B cell (primary cell): ENCODE measurements around the gene PINK1. TPM values are rescaled to one million over a fixed set of nuclear protein-coding genes. Genes with fewer than 3 reads are reported as not detected.

Experiments used
- ATAC-seq: fragments of 200-7000 bp; cut with Tn5 transposase; one replicate; pipeline ENCODE4 v1.10.0; 2021; ENCODE audit warnings: low read depth, mild to moderate bottlenecking, moderate number of reproducible peaks, moderate library complexity
- CTCF ChIA-PET: fragments of 350-600 bp; sonication (Branson Sonifier 250); formaldehyde crosslinking; loops from one replicate; lab custom pipeline; 2021; ENCODE audit warnings: antibody characterized with exemption, inconsistent platforms; lab: Charles Lee
- POLR2A ChIA-PET: fragments of 350-600 bp; sonication (Branson Sonifier 250); formaldehyde crosslinking; loops from one replicate; lab custom pipeline; 2021; ENCODE audit warnings: antibody characterized with exemption; lab: Charles Lee
- DNase-seq: peaks from one replicate; pipeline ENCODE4 v3.0.0; 2013
- H2AFZ ChIP-seq: 2 replicates; pipeline ENCODE4 v1.6.1; 2012; ENCODE audit warnings: mild to moderate bottlenecking, low read depth, low read length; ENCODE audit not compliant: insufficient read depth, poor library complexity, severe bottlenecking
- H3K27ac ChIP-seq, 2 donors: 1 replicate in 1 of 2; 2 replicates in 1 of 2; pipeline ENCODE4 v1.5.1; 2012 to 2013; ENCODE audit warnings: low read length in 2 of 2, mild to moderate bottlenecking in 2 of 2, moderate library complexity in 1 of 2
- H3K27me3 ChIP-seq, 4 experiments: fragments of 200-600 bp in 1 of 4; sonication (generic) in 1 of 4; replicated peaks in 1 of 4; 1 replicate in 2 of 4; 2 replicates in 2 of 4; pipeline versions ENCODE4 v1.6.1 to v1.7.0; 2013 to 2016; ENCODE audit warnings: low read length in 3 of 4, mild to moderate bottlenecking in 2 of 4, mixed read lengths in 1 of 4, moderate library complexity in 1 of 4; ENCODE audit not compliant: insufficient read depth in 4 of 4, control insufficient read depth in 3 of 4; ENCODE audit errors: control extremely low read depth in 1 of 4
- H3K36me3 ChIP-seq, 2 experiments: replicated peaks in 1 of 2; 1 replicate in 1 of 2; 2 replicates in 1 of 2; pipeline versions ENCODE4 v1.6.1 to v1.7.1; 2013; ENCODE audit warnings: low read length in 1 of 2; ENCODE audit not compliant: insufficient read depth in 2 of 2, control insufficient read depth in 1 of 2; ENCODE audit errors: control extremely low read depth in 1 of 2, extremely low read depth in 1 of 2
- H3K4me1 ChIP-seq, 2 donors: fragments of 200-600 bp in 1 of 2; sonication (generic) in 1 of 2; 1 replicate in 1 of 2; 2 replicates in 1 of 2; pipeline versions ENCODE4 v1.5.1 to v1.6.1; 2013 to 2017; ENCODE audit warnings: low read length in 2 of 2; ENCODE audit not compliant: control insufficient read depth in 2 of 2, insufficient read depth in 2 of 2
- H3K4me2 ChIP-seq: replicated peaks from 2 replicates; pipeline ENCODE3; 2012; ENCODE audit warnings: mild to moderate bottlenecking, low read depth, low read length; ENCODE audit not compliant: poor library complexity, severe bottlenecking
- H3K4me3 ChIP-seq, 5 experiments: fragments of 200-600 bp in 1 of 5; sonication (generic) in 1 of 5; 1 replicate in 3 of 5; 2 replicates in 2 of 5; pipeline versions ENCODE4 v1.5.1 to v1.7.0; 2011 to 2016; ENCODE audit warnings: low read length in 4 of 5, mild to moderate bottlenecking in 4 of 5, low read depth in 2 of 5, control low read depth in 1 of 5, moderate library complexity in 1 of 5; ENCODE audit not compliant: insufficient read depth in 1 of 5; ENCODE audit errors: control extremely low read depth in 1 of 5, extremely low read depth in 1 of 5
- H3K79me2 ChIP-seq: fragments of 200-600 bp; sonication (generic); one replicate; pipeline ENCODE4 v1.6.0; 2016; ENCODE audit warnings: low read length; ENCODE audit not compliant: control insufficient read depth, insufficient read depth
- H3K9ac ChIP-seq: fragments of 200-600 bp; sonication (generic); 2 replicates; pipeline ENCODE4 v1.6.1; 2017; ENCODE audit warnings: mild to moderate bottlenecking, low read length, moderate library complexity
- H3K9me3 ChIP-seq, 3 donors: one replicate each; pipeline versions ENCODE4 v1.6.1 to v1.7.1; 2013; ENCODE audit warnings: low read length in 2 of 3; ENCODE audit not compliant: control insufficient read depth in 2 of 3, insufficient read depth in 1 of 3; ENCODE audit errors: control extremely low read depth in 1 of 3
- H4K20me1 ChIP-seq: 2 replicates; pipeline ENCODE4 v1.6.0; 2012; ENCODE audit warnings: mild to moderate bottlenecking, low read length; ENCODE audit not compliant: insufficient read depth, control insufficient read depth, poor library complexity, severe bottlenecking
- H3K27ac Mint-ChIP-seq: one replicate; pipeline ENCODE4 v1.8.0; 2021; ENCODE audit warnings: mixed read lengths
- H3K27me3 Mint-ChIP-seq: one replicate; pipeline ENCODE4 v1.8.0; 2021; ENCODE audit warnings: mixed read lengths
- H3K4me1 Mint-ChIP-seq: one replicate; pipeline ENCODE4 v1.8.0; 2021; ENCODE audit warnings: mixed read lengths
- H3K4me3 Mint-ChIP-seq: one replicate; pipeline ENCODE4 v1.8.0; 2021; ENCODE audit warnings: mixed read lengths
- H3K9me3 Mint-ChIP-seq: one replicate; pipeline ENCODE4 v1.8.0; 2022; ENCODE audit warnings: mixed read lengths; ENCODE audit not compliant: insufficient read depth
- EZH2 ChIP-seq: IDR thresholded peaks from 2 replicates; pipeline ENCODE4 v1.6.1; 2012; ENCODE audit warnings: borderline replicate concordance, low read depth, mild to moderate bottlenecking, moderate library complexity, low read length; ENCODE audit not compliant: insufficient read depth, poor library complexity, severe bottlenecking
- WGBS: methylation state at CpG from one replicate; pipeline ENCODE4 v1.1.5; 2013; ENCODE audit warnings: missing lambda C conversion rate; ENCODE audit not compliant: insufficient coverage; 5-methylcytosine and 5-hydroxymethylcytosine counted together
- intact Hi-C: fragments of 100-400 bp; cut with micrococcal nuclease; formaldehyde crosslinking; loops from one replicate; pipeline ENCODE4 v1.10.0; 2022
- polyA plus RNA-seq: library from polyadenylated mRNA; depleted of rRNA; stranded (reverse); fragments of >200 nt; gene quantifications from 2 replicates; pipeline ENCODE4 v1.2.3, GENCODE V29; 2012
- total RNA-seq, 2 donors: library from RNA; stranded (reverse); fragments of 120-200 nt in 1 of 2; gene quantifications; 1 replicate in 1 of 2; 2 replicates in 1 of 2; pipeline versions ENCODE4 v1.2.3 to v1.2.4, GENCODE V29; 2013 to 2022
- TF ChIP-seq, protein P1 (sequence below): fragments of 200-600 bp; IDR thresholded peaks from one replicate; pipeline ENCODE4 v1.8.0; 2022; ENCODE audit warnings: antibody characterized with exemption, mild to moderate bottlenecking

PINK1 gene
- total and polyA plus RNA-seq, 2 donors (not counting 1 experiment from before 2014, with no cell fraction given), result 5.8 to 14.3 TPM

DNA sequence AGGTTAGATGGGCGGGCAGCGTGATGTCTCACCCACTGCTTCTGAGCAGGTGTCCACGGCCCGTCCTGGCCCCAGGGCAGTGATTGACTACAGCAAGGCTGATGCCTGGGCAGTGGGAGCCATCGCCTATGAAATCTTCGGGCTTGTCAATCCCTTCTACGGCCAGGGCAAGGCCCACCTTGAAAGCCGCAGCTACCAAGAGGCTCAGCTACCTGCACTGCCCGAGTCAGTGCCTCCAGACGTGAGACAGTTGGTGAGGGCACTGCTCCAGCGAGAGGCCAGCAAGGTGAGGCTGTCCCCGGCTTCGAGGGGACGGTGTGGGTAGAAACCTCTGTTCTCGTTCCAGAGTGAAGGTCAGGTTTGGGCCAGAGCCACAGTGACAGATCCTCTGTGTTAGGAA lies 15.7 kb downstream of the PINK1 start:
- Histone ChIP-seq H3K9me3 (no peaks in the 10 kb centered on the region), H3K4me2 (no peak overlapping the region), H3K27me3 (no peaks in the 10 kb centered on the region), H3K4me1 (no peaks in the 10 kb centered on the region), H3K79me2 (no peaks in the 10 kb centered on the region), H2AFZ (no peak overlapping the region), H3K36me3 (peaks cover 7 to 63% of the 10 kb centered on the region in 2 experiments), H3K27ac (no peak overlapping the region), H4K20me1 (no peaks in the 10 kb centered on the region), H3K9ac (no peak overlapping the region), H3K4me3 (no peak overlapping the region)
- POLR2A ChIA-PET, result no interaction called here
- no peak for DNase-seq
- H3K27ac Mint-ChIP-seq, result no peak overlapping the region
- no peaks in the 10 kb centered on the region for H3K4me1 Mint-ChIP-seq
- H3K4me3 Mint-ChIP-seq, result no peak overlapping the region
- no peaks in the 10 kb centered on the region for H3K9me3 Mint-ChIP-seq
- no peaks in the 10 kb centered on the region for H3K27me3 Mint-ChIP-seq
- TF ChIP-seq, protein P1, sequence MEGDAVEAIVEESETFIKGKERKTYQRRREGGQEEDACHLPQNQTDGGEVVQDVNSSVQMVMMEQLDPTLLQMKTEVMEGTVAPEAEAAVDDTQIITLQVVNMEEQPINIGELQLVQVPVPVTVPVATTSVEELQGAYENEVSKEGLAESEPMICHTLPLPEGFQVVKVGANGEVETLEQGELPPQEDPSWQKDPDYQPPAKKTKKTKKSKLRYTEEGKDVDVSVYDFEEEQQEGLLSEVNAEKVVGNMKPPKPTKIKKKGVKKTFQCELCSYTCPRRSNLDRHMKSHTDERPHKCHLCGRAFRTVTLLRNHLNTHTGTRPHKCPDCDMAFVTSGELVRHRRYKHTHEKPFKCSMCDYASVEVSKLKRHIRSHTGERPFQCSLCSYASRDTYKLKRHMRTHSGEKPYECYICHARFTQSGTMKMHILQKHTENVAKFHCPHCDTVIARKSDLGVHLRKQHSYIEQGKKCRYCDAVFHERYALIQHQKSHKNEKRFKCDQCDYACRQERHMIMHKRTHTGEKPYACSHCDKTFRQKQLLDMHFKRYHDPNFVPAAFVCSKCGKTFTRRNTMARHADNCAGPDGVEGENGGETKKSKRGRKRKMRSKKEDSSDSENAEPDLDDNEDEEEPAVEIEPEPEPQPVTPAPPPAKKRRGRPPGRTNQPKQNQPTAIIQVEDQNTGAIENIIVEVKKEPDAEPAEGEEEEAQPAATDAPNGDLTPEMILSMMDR, result no peak
- no peak for TF ChIP-seq EZH2
- CTCF ChIA-PET, result no interaction called here
- over 99% methylated on average over 15 of the region's 15 CpGs for WGBS
- intact Hi-C loops, result no loop called here
- no peak for ATAC-seq

DNA sequence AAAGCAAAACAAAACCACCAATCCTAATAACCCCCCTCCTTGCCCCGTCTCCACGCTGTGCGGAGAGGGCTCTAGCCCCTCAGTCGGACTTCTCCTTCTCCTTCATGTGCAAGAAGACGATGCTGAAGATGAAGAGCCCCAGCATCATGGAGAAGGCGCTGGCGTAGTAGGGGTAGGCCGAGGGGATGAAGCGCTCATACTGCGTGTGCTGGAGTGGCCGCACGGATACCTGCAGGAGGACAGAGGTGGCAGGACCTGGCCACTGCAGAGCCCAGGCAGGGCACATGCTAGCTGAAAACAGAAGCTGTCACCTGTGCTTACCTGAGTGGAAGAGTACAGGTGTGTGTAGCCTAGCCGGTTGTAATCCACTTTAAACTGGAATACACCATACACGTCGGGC lies 19.0 kb downstream of the PINK1 start:
- Histone ChIP-seq H3K79me2 (peaks cover 7% of the 10 kb centered on the region), H3K9ac (no peak overlapping the region), H3K27me3 (no peaks in the 10 kb centered on the region), H3K4me1 (no peaks in the 10 kb centered on the region), H3K9me3 (no peaks in the 10 kb centered on the region), H3K4me2 (no peak overlapping the region), H4K20me1 (peaks cover 18% of the 10 kb centered on the region), H3K4me3 (no peak overlapping the region), H2AFZ (no peak overlapping the region), H3K27ac (no peak overlapping the region), H3K36me3 (peaks cover 7 to 83% of the 10 kb centered on the region in 2 experiments)
- no peak overlapping the region for H3K27ac Mint-ChIP-seq
- 100% methylated on average over 15 of the region's 15 CpGs for WGBS
- ChIA-PET POLR2A (no interaction called here), CTCF (interaction anchor here (1.6 kb wide), 1 partner anchor 13 kb away, joined by 4 read pairs; no protein-coding TSS in a partner anchor)
- H3K4me1 Mint-ChIP-seq, result no peaks in the 10 kb centered on the region
- H3K4me3 Mint-ChIP-seq, result no peak overlapping the region
- DNase-seq, result no peak
- no peaks in the 10 kb centered on the region for H3K9me3 Mint-ChIP-seq
- intact Hi-C loops, result no loop called here
- no peak for TF ChIP-seq EZH2
- TF ChIP-seq, protein P1, result no peak
- no peak for ATAC-seq
- H3K27me3 Mint-ChIP-seq, result no peaks in the 10 kb centered on the region
